UCSD-AML1 (cell line): Measurements from ENCODE around the gene GNA12.
"Not testable (repeated sequence)": the region's sequence is repeated elsewhere in the genome, so short reads cannot be mapped to it uniquely, and the experiment has no call there.

Experiments used
- DNase-seq: peaks from one replicate; lab custom pipeline; 2025; ENCODE audit not compliant: unreplicated experiment; lab: John Stamatoyannopoulos, UW

The GNA12 gene

DNA sequence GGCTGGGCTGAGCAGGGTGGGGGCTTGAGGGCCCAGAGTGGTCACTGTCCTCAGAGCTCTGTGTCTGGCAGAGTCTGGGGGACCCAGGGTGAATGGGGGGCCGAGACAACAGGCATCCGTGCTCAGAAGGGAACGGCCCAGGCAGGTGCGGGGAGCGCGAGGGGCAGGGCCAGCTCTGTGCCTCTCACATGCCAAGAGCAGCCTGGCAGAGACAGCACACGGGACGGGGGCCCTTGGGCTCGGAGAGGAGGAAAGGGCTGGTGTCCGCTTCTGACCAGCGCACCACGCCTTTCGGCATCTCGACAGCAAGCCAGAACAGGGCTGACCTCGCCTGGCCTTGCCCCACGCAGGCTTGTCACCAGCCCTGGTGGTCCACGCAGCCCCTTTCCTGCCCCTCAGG, 142.7 kb downstream of the GNA12 start:
- no peak for DNase-seq

DNA sequence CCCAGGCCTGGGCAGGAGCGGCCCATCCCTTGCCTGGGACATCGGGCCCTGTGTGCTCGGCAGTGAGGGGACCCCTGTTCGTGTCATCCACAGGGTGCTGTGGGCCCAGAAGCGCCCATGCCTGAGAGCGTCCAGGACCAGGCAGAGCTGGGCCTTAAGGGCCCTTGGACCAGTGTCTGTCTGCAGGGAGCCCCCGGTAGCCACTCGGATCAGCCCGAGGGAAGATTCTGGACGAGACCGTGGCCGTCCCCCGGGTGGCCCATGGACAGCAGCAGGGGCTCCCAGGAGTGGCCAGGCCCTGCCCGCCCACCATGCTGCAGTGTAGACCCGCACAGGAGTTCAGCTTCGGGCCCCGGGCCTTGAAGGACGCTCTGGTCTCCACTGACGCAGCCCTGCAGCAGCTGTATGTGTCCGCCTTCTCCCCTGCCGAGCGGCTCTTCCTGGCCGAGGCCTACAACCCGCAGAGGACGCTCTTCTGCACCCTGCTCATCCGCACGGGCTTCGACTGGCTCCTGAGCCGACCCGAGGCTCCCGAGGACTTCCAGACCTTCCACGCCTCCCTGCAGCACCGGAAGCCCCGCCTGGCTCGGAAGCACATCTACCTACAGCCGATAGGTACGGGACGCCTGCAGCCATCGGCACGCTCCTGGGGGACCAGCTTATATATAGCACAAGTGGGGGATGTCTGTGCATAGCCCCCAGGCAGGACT, 143.8 kb downstream of the GNA12 start:
- DNase-seq, result no peak

DNA sequence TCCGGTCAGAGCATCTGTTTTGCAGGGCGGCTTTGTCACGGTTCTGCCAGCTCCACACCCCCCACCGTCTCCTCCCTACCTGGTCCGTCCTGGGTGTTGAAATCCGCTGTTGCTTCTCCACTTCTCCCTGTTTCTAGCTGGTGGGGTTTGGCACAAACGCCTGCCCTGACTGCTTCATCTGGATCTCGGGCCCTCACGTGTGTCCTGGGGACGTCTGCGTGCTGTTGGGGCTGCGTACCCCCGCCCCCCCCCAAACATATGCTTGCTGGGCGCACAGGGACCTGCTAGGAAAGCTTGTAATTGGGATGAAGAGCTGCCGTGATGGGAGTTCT, 144.9 kb downstream of the GNA12 start:
- no peak for DNase-seq

DNA sequence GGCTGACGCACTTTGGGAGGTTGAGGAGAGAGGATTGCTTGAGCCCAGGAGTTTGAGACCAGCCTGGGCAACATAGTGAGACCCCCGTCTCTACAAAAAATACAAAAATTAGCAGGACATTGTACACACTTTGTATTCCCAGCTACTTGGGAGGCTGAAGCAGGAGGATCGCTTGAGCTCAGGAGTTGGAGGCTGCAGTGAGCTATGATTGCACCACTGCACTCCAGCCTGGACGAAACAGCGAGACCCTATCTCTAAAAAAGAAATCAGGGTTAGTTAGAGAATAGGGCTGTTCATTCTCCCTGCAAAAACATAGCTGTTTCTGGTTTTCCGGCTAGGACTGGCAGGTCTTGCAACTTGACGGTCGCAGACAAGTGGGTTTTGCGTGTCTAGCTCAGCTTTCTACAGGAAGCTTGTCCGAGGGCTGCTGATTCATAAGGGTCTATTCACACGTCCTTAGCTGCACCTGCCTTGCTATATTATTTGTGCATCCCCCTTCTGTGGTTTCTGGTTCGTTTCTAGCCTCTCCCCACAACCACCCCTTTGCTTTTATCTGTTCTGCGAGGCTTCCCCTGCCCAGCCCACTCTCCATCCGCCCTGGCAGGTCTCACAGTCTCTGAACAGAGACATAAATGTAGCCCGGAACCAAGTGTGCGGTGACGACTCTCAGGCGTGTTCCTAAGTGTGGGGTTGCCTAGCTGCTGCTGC, 145.4 kb downstream of the GNA12 start:
- peak; percentile 29 for DNase-seq

DNA sequence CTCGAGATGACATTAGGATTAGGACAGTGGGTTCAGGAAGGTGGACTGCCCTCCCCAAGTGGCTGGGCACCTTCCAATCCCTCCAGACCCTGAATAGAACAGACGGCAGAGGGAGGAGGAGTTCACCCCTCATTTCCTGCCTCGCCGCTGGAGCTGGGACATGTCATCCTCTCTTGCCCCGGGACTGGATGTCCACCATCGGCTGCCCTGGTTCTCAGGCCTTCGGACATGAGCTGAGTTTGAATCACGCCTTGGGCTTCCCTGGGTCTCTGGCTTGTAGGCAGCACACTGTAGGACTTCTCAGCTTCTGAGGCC, 150.0 kb downstream of the GNA12 start:
- not testable (repeated sequence) for DNase-seq

DNA sequence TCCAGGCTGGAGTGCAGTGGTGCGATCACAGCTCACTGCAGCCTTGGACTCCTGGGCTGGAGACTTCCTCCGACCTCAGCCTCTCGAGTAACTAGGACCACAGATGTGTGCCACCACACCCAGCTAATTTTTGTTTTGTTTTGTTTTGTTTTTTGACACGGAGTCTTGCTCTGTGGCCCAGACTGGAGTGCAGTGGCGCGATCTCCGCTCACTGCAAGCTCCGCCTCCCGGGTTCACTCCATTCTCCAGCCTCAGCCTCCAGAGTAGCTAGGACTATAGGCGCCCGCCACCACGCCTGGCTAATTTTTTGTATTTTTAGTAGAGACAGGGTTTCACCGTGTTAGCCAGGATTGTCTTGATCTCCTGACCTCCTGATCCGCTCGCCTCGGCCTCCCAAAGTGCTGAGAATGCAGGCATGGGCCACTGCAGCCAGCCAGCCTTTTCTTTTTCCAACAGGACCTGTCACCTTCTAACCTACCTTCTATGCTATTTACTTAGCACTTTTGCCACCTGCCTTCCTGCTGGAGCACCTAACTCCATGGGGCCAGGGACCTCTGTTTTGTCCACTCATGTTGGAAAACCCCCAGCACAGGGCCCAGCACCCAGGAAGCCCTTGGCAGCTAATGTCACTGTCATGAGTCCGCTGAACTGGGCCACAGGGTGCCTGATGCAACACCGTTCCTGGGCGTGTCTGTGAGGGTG, 150.5 kb downstream of the GNA12 start:
- not testable (repeated sequence) for DNase-seq

DNA sequence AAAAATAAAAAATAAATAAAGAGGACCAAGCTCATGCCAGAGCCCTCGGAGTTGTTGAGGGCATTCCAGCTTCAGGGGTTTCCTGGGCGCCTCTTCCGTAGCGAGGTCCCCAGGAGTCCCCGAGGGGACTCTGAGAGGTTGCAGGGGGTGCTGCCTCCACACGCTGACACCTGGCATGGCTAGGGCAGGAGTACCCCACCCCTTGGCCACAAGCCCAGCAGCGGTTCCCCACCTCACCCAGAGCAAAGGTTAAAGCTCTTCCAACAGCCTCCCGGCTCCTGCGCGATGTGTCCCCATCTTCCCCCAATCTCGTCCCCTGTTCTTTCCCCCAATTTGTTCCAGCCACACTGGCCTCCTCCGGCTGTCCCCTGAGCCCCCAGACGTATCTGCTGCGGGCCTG, 151.6 kb downstream of the GNA12 start:
- DNase-seq, result no peak

DNA sequence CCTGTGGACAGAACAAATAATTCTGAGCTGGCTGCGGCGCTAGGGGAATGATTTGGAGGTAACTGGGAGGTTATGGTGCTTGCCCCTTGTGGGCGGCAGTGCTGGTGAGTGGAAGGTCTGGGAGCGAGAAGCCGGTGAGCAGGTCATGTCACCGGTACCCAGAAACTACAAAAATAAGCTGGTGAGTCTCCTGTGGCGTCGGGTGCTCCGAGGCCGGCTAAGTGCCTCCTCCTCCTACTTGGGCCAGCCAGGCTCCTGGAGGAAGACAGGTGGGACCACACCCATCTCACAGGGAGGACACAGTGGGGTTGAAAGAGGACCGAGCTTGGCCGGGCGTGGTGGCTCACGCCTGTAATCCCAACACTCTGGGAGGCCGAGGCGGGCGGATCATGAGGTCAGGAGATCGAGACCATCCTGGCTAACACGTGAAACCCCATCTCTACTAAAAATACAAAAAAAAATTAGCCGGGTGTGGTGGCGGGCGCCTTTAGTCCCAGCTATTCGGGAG, 152.1 kb downstream of the GNA12 start:
- not testable (repeated sequence) for DNase-seq

DNA sequence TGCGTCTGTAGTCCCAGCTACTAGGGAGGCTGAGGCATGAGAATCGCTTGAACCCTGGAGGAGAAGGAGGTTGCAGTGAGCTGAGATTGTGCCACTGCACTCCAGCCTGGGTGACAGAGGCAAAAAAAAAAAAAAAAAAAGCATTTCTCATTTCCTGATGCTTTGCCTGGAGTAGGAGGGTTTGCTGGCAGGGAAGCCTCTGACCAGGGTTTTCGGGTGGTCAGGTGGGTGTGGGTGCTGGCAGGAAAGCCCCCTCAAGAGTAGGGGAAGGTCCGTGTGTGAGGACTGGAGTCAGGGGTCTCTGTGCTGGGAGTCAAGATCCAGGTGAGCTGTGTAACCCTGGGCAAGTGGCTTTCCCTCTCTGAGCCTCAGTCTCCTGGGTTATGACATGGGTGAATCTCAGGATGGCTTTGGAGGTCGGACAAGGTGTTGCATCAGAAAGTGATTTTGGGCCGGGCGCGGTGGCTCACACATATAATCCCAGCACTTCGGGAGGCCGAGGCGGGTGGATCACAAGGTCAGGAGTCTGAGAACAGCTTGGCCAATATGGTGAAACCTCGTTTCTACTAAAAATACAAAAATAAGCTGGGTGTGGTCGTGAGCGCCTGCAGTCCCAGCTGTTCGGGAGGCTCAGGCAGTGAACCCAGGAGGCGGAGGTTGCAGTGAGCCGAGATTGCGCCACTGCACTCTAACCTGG, 152.9 kb downstream of the GNA12 start:
- DNase-seq, result no peak

DNA sequence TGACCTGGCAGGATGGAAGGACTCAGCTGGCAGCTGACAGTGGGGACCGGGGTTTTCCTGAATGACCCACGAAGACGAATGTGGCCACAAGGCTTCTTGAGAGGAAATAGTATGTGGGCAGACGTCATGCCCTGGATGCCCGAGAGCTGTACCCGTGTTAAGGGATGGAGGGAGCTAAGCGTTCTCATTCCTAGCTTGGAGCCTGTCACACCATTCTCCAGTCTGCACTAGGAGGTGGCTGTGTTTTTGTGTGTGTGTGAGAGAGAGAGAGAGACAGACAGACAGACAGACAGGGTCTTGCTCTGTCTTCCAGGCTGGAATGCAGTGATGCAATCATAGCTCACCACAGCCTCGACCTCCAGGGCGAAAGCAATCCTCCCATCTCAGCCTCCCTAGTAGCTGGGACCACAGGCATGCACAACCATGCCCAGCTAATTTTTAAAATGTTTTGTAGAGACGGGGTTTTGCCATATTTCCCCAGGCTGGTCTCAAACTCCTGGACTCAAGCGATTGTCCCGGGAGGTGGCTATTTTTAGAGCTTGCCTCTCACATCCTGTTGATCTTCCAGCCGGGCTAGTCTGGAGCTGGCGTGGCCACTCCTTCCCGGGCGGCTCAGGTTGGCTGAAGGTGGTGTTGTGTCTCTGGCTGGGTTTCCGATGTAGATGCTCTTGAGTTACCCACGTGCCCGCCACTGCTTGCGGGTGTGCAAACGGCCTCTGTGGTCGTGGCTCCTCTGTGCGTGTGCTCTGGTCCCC, 154.0 kb downstream of the GNA12 start:
- peak; percentile 13 for DNase-seq

DNA sequence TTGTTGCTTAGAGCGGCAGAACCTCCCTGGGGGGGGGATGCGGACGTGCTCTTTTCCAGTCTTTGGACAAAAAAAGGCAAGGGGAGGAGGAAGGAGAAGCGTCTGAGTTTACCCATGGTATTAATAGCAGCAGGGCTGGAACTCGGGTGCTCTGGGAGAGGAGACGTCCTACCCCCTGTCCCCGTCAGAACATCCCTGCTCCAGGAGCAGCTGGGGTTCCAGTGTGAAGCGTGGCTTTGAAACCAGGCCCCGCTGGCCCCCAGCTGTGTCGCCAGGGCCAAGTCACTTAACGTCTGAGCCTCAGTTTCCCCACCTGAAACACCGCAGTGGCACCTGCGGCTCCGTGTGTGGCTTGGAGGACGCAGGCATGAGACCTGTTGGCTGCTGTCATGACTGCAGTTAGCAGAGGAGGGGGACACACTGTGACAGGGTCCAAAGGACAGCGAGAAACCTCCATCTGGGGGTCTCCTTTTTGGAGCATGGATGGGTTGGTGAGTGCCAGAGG, 154.7 kb downstream of the GNA12 start:
- DNase-seq, result no peak

DNA sequence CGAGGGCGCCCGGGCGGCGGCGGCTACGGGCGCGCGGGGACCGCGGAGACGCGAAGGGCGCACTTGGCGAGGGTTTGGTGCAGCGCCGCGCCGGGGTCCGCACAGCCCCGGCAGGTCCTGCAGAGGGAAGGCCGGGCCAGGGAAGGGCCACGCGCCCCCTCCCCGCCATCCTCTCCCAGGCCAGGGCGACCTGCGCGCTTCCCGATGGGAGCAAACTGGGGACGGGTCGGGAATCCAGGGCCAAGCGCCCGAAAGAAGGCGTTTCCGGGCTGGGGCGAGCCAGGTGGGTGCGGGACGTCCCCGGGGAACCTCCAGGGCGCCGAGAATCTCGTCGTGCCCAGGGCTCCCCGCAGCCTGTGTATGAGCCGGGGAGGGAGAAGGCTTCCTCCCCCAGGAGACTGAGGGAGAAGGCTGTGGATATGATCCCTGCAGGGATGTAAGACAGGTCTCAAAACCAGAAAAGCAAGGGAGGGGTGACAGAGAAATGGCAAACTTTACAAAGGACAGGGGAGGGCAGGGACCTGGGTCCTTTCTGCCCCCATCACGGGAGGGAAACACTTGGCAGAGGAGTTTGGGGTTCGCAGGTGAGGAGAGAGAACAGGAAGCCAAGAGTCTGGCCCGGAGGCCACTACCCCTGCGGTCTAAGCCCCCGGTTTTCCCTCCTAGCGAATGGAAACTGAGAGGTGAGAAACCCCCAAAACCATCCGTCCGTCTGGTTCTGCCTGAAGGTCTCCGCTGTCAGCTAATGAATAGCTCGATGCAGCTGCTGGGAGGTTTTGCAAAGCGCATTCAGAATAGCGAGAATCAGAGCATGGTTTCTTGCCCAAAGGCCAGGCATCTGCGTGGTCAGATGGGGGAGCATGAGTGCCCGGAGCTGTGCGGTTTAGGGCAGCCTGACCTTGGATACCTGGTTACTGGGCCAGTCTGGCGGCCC, 155.4 kb downstream of the GNA12 start:
- no peak for DNase-seq

DNA sequence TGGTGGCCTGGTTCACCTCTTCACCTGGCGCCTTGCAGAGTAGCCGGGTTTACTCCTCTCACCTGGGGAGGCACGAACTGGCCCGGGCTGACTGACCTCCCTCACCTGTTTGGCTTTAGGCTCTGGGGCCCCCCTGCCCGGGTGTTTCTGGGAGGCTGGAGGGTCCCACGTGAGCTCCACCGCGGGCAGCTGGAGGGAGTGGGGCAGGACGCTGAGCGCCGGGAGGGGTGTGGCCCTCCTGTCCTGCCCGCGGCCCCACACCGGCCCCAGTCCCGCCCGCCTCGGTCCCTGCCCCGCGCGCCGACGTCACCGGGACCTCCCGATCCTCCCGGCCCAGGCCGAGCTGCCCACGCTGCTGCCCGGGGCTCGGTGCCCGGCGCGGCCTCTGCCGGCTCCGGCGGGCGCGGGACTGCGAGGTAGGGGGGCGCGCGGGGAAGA, 156.2 kb downstream of the GNA12 start, which contains the start of gene AMZ1:
TSS of gene AMZ1 (plus strand) at position 322 of the 438 bp plus-strand sequence. CDS start 12,250 bp downstream, outside the sequence.
- no peak for DNase-seq

DNA sequence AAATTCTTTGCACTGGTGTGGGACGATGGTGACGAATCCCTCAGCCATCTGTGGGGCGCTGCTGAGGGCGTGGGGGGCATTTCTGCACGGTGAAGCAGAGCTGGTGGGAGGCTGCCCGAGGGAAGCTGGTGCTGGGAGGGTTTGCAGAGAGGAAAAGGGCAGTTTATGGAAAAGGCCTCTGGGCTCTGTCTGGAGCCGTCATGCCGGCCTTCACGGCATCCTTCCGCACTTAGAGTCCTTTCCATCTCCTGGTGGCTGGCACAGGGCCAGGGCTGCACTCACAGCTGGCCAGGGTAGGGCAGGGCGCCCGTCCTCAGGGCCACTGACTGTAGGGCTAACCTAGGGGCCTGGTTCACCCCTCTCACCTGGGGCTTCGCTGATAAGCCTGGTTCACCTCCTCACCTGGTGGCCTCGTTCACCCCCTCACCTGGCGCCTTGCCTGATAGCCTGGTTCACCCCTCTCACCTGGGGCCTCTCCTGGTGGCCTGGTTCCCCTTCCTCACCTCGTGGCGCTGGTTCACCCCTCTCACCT, 156.7 kb downstream of the GNA12 start:
- DNase-seq, result no peak

DNA sequence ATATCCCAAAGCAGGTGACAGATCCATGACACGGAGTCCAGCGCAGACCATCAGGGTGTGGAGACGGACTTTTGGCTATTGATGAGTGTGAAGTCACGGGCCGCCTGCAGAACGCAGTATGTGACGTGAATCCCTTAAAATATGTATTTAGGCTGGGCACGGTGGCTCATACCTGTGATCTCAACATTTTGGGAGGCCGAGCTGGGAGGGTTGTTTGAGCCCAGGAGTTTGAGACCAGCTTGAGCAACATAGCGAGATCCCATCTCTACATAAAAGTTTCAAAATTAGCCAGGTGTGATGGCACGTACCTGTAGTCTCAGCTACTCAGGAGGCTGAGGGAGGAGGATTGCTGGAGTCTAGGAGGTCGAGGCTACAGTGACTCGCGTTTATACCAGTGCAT, 158.0 kb downstream of the GNA12 start:
- DNase-seq, result no peak

DNA sequence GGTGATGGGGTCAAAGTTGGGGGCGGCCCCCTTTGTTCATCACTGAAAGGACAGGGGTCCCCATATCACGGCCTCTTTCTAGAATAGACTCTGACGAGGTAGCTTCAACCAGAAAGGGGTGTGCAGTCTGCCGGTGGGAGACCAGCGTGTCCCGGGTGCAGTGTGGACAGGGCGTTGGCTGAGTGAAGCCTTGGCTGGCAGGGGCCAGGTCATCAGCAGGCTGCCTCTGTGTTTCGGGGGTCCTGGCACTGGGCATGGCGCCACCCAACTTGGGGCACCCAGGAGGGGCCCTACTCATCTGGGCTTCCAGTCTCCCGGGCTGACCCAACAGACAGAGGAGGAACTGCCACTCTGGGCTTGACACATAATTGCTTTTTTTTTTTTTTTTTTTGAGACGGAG, 159.6 kb downstream of the GNA12 start:
- DNase-seq, result no peak

DNA sequence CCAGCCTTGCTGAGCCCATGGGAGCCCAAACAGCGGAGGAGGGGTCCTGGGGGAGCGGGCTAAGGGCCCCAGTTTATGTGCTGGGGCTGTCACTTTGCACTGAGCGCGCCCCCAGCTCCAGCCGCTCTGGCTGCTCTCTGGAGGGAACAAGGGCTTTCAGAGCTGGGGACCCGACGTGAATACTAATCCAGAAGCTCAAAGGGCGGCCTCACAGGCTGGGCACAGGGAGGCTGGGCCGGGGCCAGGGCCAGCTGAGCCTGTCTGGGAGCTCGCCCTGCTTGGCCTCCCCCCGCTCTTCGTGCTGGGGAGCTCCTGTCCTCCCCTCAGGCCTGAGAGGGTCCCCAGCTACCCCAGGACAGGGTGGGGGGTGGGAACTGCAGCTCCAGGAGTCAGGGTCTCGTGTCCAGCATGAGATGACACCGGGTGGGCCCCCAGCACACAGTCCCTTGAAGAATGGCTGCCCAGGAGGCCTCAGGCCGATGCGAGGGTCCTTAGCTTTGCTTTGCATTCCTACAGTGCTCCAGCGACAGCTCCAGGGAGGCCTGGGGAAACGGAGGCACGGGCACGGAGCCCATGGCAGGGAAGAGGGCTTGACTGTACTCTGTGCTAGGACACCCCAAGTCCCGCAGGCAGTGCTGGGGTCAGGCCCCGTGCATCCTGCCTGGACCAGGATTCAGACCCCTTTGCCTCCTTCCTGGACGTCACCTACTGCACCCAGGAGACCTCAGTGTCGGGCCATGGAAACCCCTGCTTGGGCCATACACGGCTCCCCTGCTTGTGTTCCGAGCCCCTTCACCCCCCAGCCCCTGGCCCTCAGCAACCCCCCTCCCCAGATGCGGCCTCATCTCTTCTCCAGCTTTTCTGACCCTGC, 161.9 kb downstream of the GNA12 start:
- DNase-seq, result no peak

DNA sequence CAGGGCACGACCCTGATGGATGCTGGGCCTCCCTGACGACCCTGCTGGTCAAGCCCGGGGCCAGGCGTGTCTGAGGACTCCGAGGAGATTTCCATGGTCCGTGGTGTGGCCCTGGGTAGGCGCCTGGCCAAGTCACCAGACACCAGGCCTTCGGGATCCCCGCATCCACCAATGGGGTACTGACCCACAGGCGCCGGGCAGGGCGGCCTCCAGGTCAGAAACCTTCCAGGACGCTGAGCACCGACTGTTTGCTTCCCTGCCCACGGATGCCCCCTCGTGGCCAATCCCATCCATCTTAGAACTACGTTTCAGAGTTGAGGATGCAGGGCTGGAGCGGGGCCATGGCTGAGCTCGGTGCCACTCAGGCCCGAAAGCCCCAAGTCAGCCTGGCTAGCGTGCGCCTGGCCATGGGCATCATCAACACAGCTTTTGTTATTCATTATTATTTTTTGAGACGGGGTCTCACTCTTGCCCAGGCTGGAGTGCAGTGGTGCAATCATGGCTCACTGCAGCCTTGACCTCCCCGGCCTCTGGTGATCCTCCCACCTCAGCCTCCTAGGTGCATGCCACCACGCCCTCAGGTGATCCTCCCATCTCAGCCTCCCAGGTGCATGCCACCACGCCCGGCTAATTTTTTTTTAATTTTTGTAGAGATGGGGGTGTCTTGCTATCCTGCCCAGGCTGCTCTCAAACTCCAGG, 163.2 kb downstream of the GNA12 start:
- DNase-seq, result peak; percentile 46
